ENCODE measurements around the gene SLC12A8.

Gene SLC12A8

DNA sequence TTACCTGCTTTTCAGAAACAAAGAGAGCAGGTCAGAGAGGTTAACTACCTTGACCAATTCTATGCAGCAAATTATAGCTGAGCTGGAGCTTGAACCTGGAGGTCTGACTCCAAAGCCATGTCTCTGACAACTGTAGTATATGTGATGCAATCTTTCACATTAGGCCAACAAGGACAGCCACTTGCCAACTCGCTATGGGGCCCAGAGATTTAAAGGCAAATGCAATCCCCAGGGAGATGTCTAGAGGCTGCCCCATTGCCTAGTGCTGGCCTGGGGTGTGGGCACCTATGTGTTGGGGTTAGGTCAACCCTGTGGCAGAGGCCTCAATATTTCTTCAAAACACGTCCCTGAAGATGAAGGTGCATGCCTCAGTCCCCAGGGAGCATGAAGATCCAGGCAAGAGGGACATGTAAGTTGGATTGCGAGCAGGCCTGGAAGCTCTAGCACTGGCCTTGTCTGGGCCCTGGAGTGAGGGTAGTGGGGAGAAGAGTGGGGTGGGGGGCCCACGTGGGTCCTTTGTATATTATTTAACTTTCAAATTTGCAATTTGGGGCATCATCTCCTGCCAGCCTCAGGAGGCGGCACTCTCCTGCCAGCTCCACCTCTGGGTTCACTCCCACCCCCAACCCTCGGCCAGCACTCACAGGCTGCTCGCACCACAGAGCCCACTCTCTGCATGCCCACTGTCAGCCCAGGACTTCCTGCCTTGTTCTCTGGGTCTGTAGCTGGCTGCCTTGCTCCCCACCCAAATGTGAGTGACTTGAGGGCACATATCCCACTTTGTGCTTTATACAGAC, 64.3 kb downstream of the SLC12A8 start:
- TF ChIP-seq YY1 (IDR thresholded peaks at IDR 0.05; ENCODE audit: low read depth) (no peak), RAD21 (IDR thresholded peaks at IDR 0.05; ENCODE audit: low read depth) (no peak), ZBTB7A (IDR thresholded peaks at IDR 0.05; ENCODE audit: low read depth) (no peak), NFIC (IDR thresholded peaks at IDR 0.05) (no peak), EP300 (IDR thresholded peaks at IDR 0.05; ENCODE audit: borderline replicate concordance) (no peak), EGR1 (IDR thresholded peaks at IDR 0.05) (no peak), CEBPB (IDR thresholded peaks at IDR 0.05) (no peak)

DNA sequence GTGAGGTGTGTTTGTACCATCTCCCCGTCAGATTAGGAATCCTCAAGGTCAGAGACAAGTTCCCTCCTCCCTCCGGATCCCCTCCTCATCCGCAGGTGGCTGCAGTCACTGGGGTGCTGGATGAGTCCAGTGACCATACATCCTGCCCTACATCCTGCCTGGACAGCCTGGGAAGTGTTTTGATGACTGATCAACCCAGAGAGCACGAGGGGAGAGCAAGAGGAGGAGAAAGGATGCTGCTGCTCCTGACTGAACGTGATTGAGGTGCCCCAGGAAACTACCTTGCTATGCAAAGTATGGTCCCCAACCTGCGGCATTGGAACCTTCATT, 65.1 kb downstream of the SLC12A8 start:
- TF ChIP-seq TEAD4 (IDR thresholded peaks at IDR 0.05), result no peak
- TF ChIP-seq TAF1 (IDR thresholded peaks at IDR 0.05; ENCODE audit: low read depth), result no peak
- TF ChIP-seq CEBPB (IDR thresholded peaks at IDR 0.05), result no peak
- TF ChIP-seq, protein P1, sequence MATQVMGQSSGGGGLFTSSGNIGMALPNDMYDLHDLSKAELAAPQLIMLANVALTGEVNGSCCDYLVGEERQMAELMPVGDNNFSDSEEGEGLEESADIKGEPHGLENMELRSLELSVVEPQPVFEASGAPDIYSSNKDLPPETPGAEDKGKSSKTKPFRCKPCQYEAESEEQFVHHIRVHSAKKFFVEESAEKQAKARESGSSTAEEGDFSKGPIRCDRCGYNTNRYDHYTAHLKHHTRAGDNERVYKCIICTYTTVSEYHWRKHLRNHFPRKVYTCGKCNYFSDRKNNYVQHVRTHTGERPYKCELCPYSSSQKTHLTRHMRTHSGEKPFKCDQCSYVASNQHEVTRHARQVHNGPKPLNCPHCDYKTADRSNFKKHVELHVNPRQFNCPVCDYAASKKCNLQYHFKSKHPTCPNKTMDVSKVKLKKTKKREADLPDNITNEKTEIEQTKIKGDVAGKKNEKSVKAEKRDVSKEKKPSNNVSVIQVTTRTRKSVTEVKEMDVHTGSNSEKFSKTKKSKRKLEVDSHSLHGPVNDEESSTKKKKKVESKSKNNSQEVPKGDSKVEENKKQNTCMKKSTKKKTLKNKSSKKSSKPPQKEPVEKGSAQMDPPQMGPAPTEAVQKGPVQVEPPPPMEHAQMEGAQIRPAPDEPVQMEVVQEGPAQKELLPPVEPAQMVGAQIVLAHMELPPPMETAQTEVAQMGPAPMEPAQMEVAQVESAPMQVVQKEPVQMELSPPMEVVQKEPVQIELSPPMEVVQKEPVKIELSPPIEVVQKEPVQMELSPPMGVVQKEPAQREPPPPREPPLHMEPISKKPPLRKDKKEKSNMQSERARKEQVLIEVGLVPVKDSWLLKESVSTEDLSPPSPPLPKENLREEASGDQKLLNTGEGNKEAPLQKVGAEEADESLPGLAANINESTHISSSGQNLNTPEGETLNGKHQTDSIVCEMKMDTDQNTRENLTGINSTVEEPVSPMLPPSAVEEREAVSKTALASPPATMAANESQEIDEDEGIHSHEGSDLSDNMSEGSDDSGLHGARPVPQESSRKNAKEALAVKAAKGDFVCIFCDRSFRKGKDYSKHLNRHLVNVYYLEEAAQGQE (IDR thresholded peaks at IDR 0.05; ENCODE audit: low read depth), result no peak
- TF ChIP-seq ZBTB7A (IDR thresholded peaks at IDR 0.05; ENCODE audit: low read depth), result no peak
- TF ChIP-seq EGR1 (IDR thresholded peaks at IDR 0.05), result no peak
- TF ChIP-seq CREB1 (IDR thresholded peaks at IDR 0.05; ENCODE audit: low read depth), result no peak
- no peak for TF ChIP-seq YY1 (IDR thresholded peaks at IDR 0.05; ENCODE audit: low read depth)
- TF ChIP-seq RAD21 (IDR thresholded peaks at IDR 0.05; ENCODE audit: low read depth), result no peak
- no peak for TF ChIP-seq FOXM1 (IDR thresholded peaks at IDR 0.05; ENCODE audit: borderline replicate concordance, low read depth)
- no peak for TF ChIP-seq NFIC (IDR thresholded peaks at IDR 0.05)
- TF ChIP-seq TCF12 (IDR thresholded peaks at IDR 0.05; ENCODE audit: low read depth), result no peak
- TF ChIP-seq EP300 (IDR thresholded peaks at IDR 0.05; ENCODE audit: borderline replicate concordance), result no peak

GRCh38 chr3:125146626-125147490, 65.7 kb downstream of the SLC12A8 start:
- TF ChIP-seq NFIC (IDR thresholded peaks at IDR 0.05), result no peak
- TF ChIP-seq CREB1 (IDR thresholded peaks at IDR 0.05; ENCODE audit: low read depth), result no peak
- TF ChIP-seq, protein P2, sequence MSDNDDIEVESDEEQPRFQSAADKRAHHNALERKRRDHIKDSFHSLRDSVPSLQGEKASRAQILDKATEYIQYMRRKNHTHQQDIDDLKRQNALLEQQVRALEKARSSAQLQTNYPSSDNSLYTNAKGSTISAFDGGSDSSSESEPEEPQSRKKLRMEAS (IDR thresholded peaks at IDR 0.05), result no peak
- no peak for TF ChIP-seq USF1 (IDR thresholded peaks at IDR 0.05)
- no peak for TF ChIP-seq TCF12 (IDR thresholded peaks at IDR 0.05; ENCODE audit: low read depth)
- no peak for TF ChIP-seq EGR1 (IDR thresholded peaks at IDR 0.05)
- no peak for TF ChIP-seq FOXM1 (IDR thresholded peaks at IDR 0.05; ENCODE audit: borderline replicate concordance, low read depth)
- TF ChIP-seq, protein P1 (IDR thresholded peaks at IDR 0.05; ENCODE audit: low read depth), result no peak
- TF ChIP-seq YY1 (IDR thresholded peaks at IDR 0.05; ENCODE audit: low read depth), result no peak
- TF ChIP-seq TAF1 (IDR thresholded peaks at IDR 0.05; ENCODE audit: low read depth), result no peak
- no peak for TF ChIP-seq TEAD4 (IDR thresholded peaks at IDR 0.05)
- no peak for TF ChIP-seq EP300 (IDR thresholded peaks at IDR 0.05; ENCODE audit: borderline replicate concordance)
- TF ChIP-seq CEBPB (IDR thresholded peaks at IDR 0.05), result no peak
- TF ChIP-seq ZBTB7A (IDR thresholded peaks at IDR 0.05; ENCODE audit: low read depth), result no peak
- TF ChIP-seq RAD21 (IDR thresholded peaks at IDR 0.05; ENCODE audit: low read depth), result no peak

DNA sequence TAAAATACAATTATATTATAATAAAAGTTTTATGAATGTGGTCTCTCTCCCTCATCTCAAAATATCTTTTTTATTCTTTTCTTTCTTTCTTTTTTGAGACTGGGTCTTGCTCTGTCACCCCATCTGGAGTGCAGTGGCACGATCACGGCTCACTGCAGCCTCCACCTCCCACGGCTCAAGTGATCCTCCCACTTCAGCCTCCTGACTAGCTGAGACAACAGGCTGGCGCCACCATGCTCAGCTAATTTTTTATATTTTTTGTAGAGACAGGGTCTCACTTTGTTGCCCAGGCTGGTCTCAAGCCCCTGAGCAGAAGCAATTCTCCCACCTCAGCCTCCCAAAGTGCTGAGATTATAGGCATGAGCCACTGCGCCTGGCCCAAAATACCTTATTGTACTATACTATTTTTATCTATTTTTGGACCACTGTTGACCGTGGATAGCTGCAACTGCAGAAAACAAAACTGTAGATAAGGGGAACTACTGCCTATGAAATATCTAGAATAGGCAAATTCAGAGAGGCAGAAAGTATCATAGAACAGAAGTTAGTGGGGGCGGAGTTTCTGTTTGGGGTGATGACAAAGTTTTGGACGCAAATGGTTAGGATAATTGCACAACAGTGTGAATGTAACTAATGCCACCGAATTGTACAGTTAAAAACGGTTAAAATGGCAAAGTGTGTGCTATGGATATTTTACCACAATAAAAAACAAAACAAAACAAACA, 66.6 kb downstream of the SLC12A8 start:
- no peak for TF ChIP-seq CEBPB (IDR thresholded peaks at IDR 0.05)
- TF ChIP-seq EGR1 (IDR thresholded peaks at IDR 0.05), result no peak
- TF ChIP-seq RAD21 (IDR thresholded peaks at IDR 0.05; ENCODE audit: low read depth), result no peak
- TF ChIP-seq, protein P1 (IDR thresholded peaks at IDR 0.05; ENCODE audit: low read depth), result no peak
- no peak for TF ChIP-seq FOXM1 (IDR thresholded peaks at IDR 0.05; ENCODE audit: borderline replicate concordance, low read depth)
- TF ChIP-seq NFIC (IDR thresholded peaks at IDR 0.05), result no peak
- no peak for TF ChIP-seq CREB1 (IDR thresholded peaks at IDR 0.05; ENCODE audit: low read depth)
- no peak for TF ChIP-seq YY1 (IDR thresholded peaks at IDR 0.05; ENCODE audit: low read depth)

Measured in Ishikawa (cell line).